HG03060 (cell line): ENCODE data around the gene PLEKHJ1.

ENCODE experiments used
- ATAC-seq: cut with Tn5 transposase; IDR thresholded peaks from one replicate; pipeline ENCODE4 v1.9.1; 2021; ENCODE audit warnings: low read depth, moderate number of reproducible peaks; ENCODE audit not compliant: unreplicated experiment

The PLEKHJ1 gene

GRCh38 chr19:2251106-2252054, 15.3 kb upstream of the PLEKHJ1 start:
- ATAC-seq, result no peak

GRCh38 chr19:2250766-2251105, 14.6 kb upstream of the PLEKHJ1 start:
- ATAC-seq, result no peak

GRCh38 chr19:2249880-2250765, 14.0 kb upstream of the PLEKHJ1 start:
- no peak for ATAC-seq

GRCh38 chr19:2249010-2249866, 13.1 kb upstream of the PLEKHJ1 start, which contains the start of gene AMH:
AMH (plus strand) TSS chr19:2249323; CDS start chr19:2249333, 10 bp downstream.
- ATAC-seq, result no peak

- no peak for ATAC-seq
These were observed 12.2 kb upstream of the PLEKHJ1 start for GRCh38 chr19:2248136-2249009.

GRCh38 chr19:2247433-2248101, 11.4 kb upstream of the PLEKHJ1 start:
- no peak for ATAC-seq

- ATAC-seq, result no peak
These were observed 10.8 kb upstream of the PLEKHJ1 start for GRCh38 chr19:2246801-2247361.

- no peak for ATAC-seq
These were observed 10.0 kb upstream of the PLEKHJ1 start for GRCh38 chr19:2246014-2246620.

- ATAC-seq, result no peak
These were observed 9.1 kb upstream of the PLEKHJ1 start for GRCh38 chr19:2245273-2245672.

- ATAC-seq, result no peak
These were observed 8.4 kb upstream of the PLEKHJ1 start for GRCh38 chr19:2244486-2244885.

GRCh38 chr19:2244125-2244411, 7.9 kb upstream of the PLEKHJ1 start:
- ATAC-seq, result no peak

GRCh38 chr19:2243274-2244124, 7.4 kb upstream of the PLEKHJ1 start:
- no peak for ATAC-seq

- ATAC-seq, result no peak
These were observed 6.7 kb upstream of the PLEKHJ1 start for GRCh38 chr19:2242816-2243215.

GRCh38 chr19:2242092-2242537, 6.0 kb upstream of the PLEKHJ1 start:
- ATAC-seq, result no peak

- ATAC-seq, result no peak
These were observed 5.0 kb upstream of the PLEKHJ1 start for GRCh38 chr19:2240881-2241760.
